GM19025 (cell line): Measurements from ENCODE around the gene ABL1.

Experiments
- ATAC-seq: cut with Tn5 transposase; IDR thresholded peaks from one replicate; pipeline ENCODE4 v1.9.1; 2021; ENCODE audit warnings: mild to moderate bottlenecking, low read depth, moderate library complexity; ENCODE audit not compliant: unreplicated experiment

ABL1 gene

DNA sequence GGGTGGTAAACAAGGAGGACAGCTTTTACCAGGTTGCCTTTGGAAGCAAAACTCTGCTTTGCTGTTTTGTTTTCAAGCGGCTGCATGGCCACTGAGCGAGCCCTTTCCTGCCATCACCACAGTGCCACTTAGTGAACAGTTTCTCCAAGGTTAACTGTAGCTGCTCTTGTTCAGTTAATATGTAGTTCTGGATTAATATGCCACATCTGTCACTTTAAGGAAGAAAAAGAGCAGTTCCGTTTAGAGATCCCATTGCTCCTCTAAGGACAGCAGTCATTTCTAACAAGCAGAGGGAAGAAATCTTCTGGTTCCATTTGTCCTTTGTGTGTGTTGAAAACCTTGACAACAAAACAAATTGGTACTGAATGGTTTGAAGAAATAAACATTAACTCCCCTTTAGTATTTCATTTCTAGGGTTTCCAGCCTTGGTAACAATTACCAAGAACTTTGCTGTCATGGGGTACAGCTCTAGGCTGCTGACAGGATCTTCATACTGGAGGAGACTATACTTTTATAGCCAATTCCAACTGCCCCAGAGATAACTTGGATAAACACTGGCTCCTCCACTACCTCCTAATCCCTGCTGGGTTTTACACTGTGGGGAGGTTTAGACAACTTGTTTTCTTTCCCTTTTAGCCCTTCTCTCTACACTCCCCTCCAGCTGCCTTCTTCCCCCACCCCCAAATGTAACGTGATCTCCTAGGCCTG lies 10.3 kb upstream of the ABL1 start:
- ATAC-seq, result no peak

DNA sequence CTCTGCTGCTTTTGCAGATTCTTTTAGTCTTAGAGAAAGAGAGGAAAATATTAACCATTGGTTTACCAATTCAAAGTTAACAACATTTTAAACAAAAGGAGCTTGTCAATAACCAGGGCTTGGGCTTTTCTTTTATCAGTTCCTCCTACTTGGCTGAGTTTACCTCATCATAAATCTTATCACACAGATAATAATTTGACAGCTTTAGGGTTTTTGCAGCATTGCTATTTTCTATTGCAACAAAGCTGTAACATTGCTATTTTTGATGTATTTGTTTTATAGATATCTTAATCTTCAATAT lies 9.8 kb upstream of the ABL1 start:
- ATAC-seq, result no peak

DNA sequence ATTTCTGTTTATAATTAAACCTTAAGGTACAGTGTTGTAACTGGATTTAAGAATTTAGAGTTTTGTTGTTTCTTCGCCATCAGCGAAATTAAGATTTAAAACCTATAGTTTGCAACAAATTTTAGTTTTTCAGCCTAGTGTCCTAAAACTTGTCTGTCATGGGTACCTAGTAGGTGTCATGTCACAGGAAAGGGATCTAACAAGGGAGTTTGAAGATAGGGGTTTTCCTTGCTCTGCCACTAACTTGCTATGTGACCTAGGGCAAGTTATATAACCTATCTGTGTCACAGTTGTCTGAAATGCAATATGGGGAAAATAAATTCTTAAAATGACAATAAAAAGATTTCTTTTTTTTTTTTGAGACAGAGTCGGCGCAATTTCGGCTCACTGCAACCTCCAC lies 9.2 kb upstream of the ABL1 start:
- ATAC-seq, result no peak

DNA sequence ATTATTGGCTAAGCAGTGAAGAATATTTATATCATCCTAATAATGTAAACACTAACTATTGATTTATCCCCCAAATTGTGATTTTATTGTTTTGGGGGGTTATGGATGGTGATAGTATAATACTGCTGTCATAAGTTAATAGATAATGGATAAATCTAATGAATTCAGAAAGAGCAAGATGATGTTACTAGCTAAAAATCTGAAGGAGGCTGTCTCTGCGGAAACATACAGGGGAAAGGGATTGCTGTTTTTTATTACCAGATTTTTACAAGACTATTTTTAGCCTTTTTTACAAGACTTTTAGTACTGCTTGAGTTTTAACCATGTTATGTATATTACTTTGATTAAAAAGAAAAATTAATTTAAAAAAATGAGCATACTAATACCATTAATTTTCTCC lies 5.3 kb upstream of the ABL1 start:
- no peak for ATAC-seq

DNA sequence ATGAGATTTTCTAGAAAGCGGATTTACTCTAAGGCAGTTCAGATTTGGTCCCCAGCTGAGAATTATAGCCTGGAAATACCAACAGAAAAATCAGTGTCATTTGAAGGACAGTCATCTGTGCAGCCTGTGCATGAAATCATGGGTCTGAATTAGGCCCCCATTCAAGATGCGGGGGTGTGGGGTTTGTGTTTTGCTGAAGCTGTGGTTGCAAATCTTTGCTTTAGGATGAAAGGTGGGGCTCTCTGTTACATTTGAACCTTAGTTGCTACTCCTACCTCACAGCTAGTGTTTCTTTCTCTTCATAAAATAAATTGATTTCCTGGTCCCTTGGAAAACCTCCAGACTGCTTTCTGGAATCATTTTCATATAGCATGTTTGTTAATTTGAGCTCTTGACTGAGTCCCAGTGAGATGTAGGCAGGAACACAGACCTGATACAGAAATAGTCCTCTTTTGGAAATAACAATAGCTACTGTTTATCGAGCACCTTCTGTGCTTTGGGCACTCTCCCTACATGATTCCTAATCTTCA lies 4.8 kb upstream of the ABL1 start:
- ATAC-seq, result no peak

DNA sequence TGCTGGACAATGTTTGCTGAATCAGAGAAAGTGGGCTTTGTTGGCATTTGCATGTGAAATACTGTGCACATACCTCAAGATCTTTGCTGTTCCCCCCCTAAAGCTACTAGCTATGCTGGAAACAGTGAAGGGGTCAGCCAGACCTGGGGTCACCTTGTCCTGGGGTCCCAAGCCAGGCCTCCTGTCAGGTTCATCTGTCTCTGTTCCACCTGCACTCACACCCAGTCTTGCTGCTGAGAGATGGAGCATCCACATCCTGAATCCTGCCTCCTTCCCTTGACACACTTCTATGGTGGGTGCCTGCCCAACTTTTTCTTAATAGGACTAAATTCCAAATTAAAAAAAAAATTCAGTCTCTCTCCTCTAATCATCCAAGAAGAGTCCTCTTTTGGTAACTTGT lies 4.0 kb upstream of the ABL1 start:
- no peak for ATAC-seq

DNA sequence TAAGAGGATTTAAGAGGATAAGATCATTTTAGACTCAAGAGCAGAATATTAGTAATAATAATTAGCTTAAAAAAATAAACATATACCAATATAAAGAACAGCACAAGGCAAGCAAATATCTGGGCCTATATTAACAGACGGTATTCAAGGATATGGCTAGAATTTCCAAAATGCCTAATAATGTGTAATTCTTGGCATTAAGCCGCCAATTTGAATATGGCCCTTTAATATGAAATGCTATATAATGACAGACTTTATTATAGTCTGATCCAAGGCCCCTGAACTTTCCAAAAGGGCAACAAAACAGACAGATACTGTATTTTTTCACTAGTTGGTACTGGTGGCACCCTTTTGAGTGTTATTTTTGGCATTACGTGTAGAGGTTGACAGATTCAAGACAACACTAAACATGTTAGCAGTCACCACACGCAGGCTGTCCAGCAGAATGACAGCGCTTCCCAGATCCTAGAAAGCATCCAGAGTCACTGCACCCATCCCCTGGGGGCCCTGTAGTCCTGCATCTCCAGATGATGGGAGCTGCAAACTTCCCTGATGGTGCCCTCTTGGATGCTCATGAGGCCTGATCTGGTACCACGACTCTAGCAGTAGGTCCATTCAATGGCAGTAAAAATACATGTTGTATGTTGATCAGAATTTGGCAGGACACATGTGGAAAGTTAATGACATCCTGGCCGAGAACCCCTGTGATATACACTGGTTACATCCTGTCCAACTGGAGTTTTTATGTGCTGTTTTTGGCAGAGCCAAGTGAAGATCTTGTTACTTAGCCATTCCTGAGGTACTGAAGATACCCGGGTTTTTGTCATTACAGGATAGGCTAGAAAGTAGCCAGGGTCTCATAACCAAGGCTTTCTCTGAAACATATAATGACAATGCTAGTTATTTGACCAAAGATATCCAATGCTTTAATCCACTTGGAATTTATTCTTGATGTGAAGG lies 1.7 kb upstream of the ABL1 start:
- ATAC-seq, result no peak

DNA sequence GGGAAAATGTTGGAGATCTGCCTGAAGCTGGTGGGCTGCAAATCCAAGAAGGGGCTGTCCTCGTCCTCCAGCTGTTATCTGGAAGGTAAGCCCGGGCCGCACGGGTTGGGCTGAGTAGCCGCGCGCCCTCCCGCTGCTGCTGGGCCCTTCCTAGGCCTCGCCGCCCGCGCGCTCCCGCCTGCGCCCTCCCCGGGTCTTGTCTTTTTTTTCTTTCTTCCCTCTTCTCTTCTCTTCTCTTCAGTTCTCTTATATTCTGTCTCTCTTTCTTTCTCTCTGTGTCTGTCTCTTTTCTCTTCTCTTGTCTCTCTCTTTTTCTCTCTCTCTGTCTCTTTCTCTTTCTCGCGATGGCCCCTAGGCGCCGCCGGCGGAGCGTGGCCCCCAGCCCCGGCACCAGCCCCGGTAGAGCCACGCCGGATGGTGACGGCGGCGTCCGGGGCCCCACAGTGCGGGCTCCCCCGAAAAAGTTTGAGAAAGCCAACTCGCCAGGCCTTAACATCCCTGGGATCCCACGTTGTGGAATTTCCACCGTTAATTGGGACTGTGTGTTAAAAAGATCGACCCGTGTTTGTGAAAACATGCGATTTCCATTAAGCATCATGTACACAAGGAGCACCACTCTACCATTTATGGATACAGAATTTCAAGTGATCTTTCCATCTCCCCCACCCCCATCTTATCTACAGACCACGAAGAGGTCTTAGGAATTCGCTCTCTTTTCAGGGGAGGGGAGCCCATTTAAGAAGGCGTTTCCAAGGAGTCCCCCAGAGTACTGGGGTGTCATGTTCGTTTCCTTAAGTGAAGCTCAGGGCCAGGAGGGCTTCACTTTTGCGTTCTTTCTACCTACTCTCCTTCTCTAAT lies 616 bp downstream of the ABL1 start:
- ATAC-seq, result no peak

DNA sequence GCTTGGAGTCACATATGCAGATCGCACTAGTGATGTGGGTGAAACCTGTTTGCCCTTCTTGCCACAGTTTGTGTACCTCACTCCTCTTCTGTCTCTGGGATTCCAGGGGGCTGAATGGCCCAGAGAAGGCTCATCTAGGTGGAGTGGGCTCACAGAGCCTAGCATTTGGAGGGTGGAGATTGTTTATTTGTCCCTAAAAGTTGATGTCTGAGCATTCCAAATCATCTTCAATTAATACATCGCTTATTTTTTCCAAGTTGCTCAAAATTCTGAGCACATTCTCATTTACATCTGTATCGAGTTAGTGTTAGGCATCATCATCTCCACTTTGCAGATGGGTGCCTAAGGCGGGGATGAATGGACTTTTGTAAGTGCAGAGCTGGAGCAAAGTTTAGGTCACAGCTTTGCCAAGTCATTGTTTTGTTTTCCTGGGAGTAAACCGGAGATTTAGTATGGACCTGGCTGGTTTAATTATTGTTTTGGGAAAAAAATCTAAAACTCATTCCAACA lies 2.0 kb downstream of the ABL1 start:
- ATAC-seq, result no peak

DNA sequence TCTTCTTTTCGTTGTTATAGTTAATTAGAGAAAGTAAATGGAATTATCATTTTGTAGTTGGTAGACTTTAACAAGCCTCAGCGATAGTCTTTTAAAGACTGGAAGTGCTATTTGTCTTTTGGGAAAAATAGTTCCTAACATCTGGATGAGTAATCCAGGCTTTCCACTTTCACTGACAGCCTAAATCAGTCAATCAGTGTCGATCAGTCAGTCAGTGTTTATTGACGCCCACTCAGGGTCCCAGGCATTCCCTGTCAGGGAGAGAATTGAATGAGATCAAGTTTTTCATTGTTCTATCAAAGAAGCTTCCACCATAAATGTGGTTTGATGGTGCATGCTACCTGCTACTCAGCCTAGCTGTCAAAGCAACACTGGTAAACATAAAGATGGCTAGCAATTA lies 2.6 kb downstream of the ABL1 start:
- ATAC-seq, result no peak

DNA sequence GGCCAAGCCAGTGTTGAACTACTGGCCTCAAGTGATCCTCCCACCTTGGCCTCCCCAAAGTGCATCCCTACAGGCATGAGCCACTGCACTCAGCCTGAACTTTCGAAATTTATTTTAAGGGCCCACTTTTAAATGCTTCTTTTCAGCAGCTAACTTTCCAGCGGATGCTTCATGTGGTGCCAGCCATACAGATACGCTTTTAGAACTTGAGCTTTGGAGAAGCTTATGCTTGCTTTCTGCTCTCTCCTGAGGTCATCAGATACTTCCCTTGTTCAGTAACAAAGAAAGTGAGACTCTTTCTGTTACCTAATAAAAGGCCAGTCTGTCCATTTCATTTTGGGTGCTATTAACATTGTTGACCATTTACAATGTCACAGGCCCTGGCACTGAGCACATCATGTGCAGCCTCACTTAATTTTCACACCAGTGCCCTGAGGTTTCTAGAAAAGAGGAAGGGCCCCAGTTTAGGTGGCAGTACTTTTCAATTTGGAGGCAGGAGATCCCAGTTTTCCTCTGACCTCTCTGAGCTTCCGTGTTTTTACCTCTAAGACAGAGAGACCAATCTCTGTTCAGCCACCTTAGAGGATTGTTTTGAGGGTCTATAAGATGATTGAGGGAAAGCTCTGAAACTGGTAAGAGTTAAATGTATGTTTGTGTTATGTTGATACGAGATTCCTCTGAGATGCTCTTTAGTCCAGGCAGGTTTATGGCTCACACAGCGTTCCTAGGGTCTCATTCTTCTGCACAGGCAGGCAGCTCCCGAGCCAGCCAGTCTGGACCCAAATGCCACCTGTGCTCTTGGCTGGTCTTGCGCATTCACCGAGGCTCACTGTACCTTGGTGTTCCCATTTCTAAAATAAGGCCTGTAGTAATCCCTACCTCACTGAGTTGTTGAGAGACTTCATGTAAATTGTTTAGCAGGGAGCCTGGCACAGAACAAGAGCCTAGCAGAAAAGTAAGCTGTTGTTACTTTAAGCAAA lies 4.4 kb downstream of the ABL1 start:
- ATAC-seq, result no peak

DNA sequence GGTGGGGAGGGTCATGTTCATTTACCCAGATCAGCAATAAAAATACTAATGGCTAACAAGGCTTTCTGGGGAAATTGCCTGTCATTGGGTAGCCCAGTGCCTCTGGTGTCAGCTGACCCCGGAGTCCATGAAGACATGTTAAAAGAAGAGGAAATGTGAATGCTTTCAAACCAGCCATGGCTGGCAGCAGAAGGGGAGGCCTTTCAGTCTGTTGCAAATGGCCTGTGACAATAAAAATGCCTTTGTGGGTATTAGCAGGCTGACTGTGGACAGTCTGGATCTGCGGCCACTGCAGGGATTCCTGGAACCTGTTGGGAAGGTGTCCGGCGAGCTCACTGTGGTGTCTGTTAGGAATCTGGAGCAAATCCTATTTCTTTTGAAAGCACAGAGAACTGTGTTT lies 7.5 kb downstream of the ABL1 start:
- no peak for ATAC-seq

DNA sequence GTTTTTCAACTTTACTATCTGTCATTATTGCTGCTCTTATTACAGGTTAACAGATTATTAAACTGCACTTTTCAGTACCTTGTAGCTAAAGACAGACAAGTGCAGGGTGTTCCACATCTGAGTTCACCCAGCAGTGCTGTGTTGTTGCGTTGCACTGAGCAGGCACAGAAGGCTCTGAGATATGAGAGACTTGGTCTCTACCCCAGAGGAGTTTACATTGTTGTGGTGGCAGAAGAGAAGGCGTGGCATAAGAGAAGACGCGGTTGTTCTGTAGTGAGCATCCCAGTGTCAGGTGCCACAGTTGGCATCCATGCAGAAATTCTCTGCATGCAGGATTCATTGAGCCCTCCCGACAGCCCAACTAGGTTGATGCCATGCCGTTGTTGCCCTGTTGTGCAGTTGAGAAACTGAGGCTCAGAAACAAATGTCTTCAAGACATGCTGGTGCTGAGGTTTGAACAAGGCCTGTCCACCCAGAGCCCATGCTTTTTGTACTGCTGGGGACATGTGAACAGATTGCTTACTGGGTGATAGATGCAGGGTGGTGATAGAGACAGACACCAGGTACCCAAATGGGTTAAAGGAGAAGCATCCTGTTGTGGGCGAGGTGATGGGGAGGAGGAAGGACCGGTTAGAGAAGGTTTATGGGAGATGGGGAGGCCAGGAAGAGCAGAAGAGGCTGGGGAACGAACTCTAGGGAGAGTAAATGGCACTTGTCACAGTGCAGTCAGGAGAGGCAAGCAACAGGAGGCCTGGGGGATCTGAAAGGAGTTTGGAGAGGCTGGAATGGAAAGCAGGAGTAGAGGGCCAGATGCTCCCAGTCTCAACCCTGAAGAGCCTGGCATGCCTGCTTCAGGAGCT lies 8.2 kb downstream of the ABL1 start:
- no peak for ATAC-seq

DNA sequence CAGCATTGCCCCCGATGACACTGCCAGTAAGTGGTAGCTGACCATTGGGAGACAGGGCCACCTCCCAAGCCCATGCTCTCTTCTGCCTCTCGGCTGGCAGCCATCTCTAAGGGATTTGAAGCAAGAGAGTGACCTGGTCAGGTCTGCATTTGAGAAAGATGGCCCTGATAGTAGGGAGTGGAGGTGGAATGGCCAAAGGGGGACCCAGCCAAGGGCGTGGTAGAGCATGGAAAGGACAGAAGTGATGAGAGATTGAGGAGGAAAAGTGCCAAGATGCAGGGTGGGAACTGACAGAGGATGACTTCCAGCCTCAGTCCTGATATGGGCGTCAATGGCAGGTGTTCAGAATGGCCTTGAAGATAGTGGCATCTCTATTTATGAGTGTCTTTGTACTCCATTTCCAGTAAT lies 9.0 kb downstream of the ABL1 start:
- no peak for ATAC-seq

DNA sequence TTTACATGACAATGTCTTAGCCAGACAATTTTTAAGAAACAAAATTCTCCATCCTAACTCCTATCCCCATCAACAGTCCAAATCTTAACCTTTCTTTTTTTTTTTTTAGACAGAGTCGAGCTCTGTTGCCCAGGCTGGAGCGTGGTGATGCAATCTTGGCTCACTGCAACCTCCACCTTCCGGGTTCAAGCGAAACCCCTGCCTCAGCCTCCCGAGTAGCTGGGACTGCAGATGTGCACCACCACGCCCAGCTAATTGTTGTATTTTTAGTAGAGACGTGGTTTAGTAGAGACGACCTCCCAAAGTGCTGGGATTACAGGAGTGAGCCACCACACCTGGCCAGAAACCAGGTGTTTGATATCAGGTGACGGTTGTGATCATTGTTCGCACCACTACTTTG lies 10.2 kb downstream of the ABL1 start:
- no peak for ATAC-seq

DNA sequence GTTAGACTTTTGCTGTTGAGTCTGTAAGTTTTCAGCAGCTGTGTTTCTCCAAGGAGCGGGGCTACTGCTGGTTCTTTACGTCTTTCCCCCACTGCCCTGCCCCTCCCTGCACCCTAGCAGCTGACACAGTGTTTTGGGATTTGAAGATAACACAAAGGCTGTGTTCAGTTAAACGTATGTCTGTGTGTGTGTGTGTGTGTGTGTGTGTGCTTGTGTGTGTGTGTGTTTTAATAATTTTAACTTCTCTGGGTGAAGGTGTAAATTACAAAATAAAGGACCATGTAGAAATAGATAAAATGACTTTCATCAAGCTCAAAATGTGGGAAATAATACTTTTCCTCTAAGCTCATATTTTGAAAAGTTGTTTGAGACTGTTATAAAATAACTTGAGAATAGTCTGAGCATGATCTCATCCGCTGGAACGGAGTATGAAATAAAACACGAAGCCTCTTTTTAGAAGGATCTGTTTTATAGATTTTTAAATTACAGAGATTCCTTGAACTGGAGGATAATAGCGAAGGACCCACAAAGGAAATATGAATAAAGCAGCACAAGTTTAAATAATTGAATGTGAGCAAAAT lies 10.9 kb downstream of the ABL1 start:
- ATAC-seq, result no peak

DNA sequence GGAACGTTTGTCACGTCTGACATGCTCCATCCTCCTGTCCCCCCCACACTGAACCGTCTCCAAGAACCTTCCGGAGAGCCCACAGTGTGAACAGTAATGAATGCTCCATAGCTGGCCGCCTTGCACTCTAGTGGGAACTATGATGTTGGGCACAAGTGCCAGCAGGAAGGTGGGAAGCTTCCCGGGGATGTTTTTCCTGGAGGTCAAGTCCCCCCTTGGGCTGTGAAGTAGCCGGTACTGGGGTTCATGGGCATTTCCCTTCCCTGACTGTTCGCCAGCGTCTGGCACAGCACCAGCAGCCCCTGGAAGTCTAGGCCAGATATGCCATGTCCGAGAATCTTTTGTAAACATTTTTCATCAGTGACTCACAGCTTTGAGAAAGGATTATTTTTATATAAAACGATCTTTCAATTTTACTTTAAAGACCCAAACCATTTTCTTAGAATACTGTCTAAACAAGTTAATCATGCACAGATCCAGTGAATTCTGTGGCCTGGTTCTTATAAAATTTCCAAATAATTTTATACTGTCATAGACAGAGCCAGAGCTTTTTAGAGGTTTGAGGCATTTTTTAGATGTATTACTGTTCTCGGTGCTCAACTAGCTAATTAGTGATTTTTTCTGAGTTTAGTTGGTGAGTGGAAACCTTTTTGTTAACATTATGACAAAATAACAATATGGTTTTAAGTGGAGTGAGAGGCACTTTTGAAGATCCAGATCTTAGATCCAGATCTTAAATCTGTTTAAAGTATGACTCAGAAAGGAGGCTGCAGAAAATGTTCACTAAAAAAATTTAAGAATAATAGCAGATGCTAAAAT lies 11.6 kb downstream of the ABL1 start:
- no peak for ATAC-seq
